NCI-H1694 treated with DMSO at 0.1 percent for 48 hours (cell line): Measurements from ENCODE around the gene PROZ.

Source experiments
- DNase-seq: peaks from one replicate; lab custom pipeline; 2025; lab: John Stamatoyannopoulos, UW

Gene PROZ

DNA sequence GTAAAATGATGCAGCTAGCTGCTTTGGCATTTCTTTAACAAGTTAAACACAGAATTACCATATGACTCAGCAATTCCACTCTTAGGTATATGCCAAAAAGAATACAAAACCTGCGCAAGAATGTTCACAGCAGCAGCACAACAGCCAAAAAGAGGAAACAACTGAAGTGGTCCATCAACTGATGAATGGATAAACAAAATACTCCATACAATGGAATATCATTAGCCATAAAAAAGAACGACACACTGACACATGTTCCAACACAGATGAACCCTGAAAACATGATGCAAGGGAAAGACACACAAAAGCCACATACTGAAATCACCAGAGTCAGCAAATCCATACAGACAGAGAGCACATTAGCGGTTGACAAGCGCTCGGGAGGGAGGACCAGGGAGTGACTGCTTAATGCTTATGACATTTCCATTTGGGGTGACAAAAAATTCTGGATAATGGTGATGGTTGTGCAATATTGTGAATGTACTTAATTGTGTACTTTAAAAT lies 47.0 kb downstream of the PROZ start:
- no peak for DNase-seq

DNA sequence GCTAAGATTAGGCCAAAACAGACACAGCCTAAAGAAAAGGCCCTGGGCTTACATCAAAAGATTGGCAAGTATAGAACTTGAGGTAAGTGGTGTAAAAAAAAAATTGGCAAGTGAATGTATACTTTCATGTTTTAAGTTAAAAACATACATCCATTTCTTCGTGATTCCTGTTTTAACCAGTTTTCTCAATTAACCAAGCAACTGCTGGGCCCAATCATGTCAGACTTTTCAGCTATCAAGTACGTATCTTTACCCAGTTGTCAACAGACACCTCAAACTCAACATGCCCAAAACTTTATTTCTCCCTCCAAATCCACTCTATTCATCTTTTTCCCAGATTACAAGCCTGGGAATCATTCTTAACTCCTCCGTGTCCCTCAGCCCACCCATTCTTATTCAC lies 49.0 kb downstream of the PROZ start:
- DNase-seq, result no peak

DNA sequence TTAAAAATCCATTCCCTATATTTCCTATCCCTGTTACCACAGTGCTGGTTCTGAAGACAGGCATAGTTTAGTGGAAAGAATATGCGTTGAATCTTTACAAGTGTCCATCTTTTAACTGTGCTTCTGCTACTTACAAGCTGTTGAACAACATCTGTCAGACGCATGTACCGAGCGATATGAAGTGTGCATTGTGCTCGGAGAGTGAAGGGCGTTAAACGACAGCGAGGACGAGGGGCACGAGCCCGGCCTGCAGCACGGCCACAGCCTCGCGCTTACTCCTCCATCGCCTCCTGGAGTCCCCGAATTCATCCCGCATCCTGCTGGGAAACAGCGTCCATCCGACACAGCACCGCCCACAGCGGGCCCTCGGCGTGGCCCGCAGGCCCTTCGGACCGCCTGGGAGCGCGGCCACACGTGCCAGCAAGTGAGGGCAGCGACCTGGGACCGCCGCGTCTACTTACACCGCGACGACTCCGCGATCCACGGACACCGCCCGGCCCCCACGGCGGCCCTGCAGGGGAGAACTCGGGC lies 49.5 kb downstream of the PROZ start:
- DNase-seq, result no peak

DNA sequence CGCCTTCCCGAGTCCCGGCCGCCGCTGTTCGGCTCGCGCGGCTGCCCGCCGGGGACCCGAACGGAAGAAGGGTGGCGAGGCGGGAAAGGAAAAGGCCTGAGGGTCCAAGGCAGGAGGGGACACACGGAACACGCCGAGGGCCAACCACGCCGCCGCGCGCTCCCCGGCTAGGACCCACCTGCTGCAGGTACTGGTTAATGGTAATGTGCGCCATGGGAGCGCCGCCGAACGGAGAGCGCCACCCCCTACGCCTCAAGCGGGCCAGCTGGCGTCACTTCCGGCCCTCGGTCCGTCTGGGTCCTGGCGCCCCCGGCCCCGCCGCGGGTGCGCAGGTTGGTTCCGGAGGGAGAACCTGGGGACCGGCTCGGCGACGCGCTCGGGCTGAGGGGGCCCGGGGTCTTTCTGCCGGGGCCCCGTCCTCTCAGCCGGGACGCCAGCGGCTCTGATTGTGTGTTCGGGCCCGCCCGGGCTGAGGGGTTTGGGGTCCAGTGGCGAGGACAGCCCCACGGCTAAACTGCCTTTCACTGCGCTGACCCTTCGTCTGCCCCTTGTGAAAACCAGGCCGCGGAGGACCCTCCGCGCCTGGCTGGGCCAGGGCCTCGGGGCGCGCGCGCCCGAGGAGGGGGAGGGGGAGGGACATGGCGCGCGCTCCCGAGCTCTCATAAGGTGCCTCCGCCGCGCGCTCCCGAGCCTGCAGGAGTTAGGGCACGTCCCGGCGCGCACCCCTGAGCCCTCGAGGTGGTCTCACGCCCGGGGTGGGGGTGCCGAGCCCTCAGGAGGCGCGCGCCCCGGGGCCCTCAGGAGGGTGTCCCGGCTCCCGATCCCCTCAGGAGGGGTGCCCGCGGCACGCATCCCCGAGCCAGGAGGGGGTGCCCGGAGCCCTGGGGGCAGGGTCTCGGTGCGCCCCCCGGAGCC lies 50.2 kb downstream of the PROZ start, which contains the start of gene PCID2:
Gene PCID2, minus strand, starts transcription at position 249 of the 915 bp plus-strand sequence. Its CDS starts 35 bp downstream, at position 214.
- DNase-seq, result peak; percentile 79

DNA sequence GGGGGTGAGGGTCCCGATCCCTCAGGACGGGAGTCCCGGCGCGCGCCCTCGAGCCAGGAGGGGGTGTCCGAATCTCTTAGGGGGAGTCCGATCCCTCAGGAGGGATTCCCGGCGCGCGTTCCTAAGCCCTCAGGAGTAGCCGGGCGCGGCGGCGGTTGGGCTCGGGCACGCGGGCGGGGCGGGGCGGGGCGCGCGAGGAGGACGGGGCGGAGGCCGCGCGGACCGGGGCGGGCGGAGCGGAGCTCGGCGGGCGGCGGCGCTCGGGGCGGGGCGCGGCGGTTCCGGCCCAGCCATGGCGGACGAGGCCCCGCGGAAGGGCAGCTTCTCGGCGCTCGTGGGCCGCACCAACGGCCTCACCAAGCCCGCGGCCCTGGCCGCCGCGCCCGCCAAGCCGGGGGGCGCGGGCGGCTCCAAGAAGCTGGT lies 50.9 kb downstream of the PROZ start, which contains the start of gene CUL4A:
Gene CUL4A, plus strand, starts transcription at position 278 of the 423 bp plus-strand sequence. Its CDS starts 15 bp downstream, at position 293.
- DNase-seq, result peak; percentile 39

DNA sequence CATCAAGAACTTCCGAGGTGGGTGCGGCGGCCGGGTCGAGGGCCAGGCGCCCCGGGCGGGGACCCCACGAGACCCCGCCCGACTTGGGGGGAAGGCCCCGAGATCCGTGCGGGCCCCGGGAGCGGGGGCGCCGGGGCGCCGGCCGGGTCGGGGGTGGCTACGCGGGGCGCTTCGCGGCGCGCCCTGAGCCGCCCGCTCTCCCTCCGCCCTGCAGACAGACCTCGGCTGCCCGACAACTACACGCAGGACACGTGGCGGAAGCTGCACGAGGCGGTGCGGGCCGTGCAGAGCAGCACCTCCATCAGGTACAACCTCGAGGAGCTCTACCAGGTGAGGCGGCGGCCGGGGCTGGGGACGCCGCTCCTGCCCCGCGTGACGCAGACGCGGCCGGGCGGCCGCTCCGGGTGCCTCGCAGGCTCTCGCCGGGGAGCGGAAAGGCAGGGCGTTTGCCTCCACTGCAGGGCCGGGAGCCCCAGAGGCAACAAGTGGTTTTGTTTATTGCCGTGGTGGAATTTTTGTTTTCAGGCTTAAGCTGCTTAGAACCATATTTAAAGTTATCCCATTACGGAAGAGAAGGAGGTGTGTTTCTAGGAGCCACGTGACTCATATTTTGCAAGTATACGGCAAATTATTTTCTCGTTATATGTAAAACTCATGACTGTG lies 51.4 kb downstream of the PROZ start:
- DNase-seq, result no peak

DNA sequence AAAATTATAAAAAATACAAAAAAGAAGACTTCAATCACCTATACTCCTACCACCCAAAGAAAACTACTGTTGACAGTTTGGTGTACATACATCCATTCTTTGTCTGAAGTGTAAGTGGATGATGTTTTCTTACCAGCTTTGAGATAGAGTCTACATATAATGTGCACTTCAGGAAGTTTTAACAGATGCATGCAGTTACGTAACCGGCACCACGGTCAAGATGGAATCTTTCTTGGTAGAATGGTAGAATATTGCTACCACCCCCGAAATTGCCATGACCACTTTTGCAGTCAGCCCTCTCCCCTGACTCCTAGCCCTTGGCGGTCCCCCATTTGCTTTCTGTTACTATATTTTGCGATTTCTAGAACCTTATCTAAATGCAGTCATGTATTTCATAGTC lies 52.4 kb downstream of the PROZ start:
- no peak for DNase-seq

DNA sequence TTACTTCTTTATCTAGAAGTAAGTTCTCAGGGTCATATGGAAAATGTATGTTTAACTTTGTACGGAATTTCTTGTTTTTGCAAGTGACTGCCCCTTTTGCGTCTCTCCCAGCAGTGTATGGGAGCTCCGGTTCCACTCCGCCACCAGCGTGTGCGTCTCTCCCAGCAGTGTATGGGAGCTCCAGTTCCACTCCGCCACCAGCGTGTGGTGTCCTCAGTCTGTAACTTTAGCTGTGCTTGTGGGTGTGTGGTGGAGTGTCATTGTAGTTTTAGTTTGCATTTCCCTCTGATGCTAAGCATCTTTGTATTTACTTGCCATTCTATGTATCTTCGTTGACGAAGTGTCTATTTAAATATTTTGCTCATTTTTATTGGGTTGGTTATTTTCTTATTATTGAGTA lies 53.3 kb downstream of the PROZ start:
- no peak for DNase-seq

DNA sequence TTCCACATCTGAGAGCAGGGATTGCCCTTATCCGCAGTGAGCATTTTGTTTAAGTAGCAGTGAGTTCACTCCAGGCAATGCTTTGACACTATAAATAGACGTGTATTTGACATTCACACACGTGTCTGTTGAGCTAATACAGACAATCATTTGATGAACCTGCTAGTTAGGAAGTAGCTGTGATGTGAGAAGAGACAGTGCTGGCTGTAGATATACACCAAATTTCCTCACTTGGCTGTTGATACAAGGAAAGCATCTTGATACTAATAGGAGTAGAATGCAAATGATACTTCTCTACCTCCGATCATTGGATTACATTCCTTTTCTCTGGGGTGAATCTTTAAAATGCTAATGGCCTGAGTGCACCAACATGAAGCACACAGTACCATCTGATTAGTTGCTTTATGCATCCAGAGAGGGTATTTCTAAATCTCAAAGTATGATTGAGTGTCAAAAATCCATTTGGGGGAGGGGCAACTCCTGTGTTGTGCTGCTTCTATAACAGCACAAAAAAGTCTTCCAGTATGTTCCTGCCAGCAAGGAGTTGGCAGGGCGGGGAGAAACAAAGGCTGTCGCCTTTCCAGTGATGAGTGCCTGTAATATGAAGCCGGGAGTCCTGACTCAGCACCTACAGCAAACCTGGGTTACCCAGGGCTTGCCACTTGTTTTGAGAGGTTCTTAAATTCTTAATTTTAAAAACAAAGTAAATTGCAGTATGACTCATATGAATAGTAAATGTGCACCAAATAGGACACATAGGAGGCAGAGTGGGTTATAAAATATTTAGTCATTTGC lies 58.0 kb downstream of the PROZ start:
- no peak for DNase-seq

DNA sequence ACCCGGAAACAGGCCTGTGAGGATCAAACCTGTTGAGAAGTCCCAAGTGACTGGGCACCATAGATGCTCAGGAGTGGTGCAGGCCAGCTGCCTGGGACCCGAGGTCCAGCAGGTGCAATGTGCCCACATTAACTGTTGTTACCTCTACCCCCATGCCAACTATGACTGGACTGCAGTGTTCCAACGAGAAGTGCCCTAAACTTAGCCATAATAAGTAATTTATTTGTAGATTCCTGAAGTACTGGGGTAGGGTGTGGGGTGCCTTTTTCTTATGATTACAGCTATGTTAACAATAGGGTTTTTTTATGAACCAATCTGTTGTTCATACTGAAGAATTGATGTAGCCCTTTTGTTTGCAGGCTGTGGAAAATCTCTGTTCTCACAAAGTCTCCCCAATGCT lies 60.1 kb downstream of the PROZ start:
- no peak for DNase-seq

DNA sequence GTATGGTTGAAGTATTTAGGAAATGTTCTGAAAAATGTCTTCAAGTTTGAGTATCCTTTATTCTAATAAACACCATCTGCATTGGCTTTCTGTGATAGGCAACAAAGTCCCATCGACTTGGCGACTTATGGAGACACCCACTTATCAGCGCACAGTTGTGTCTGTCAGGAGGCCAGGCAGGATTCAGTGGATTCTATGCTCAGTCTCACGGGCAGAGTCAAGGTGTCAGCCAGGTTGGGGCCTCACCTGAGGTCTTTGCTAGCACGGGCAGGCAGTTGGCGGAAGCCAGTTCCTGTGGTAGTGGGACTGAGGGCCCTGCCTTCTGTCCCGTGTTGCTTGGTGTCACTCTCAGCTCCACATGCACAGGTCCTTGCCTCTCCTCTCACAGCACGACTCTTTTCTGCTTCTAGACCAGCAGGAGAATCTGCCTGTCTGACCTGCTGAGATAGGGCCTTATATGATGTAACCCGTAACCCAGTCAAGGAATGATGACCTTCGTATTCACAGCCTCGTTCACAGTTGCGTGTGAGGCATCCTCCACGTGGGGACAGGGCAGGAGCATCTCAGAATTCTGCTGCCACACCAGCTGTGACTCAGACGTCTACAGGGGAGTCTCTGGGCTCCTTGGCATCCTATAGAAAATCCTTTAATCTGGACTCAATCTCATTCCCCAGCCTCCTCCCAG lies 61.0 kb downstream of the PROZ start:
- no peak for DNase-seq

DNA sequence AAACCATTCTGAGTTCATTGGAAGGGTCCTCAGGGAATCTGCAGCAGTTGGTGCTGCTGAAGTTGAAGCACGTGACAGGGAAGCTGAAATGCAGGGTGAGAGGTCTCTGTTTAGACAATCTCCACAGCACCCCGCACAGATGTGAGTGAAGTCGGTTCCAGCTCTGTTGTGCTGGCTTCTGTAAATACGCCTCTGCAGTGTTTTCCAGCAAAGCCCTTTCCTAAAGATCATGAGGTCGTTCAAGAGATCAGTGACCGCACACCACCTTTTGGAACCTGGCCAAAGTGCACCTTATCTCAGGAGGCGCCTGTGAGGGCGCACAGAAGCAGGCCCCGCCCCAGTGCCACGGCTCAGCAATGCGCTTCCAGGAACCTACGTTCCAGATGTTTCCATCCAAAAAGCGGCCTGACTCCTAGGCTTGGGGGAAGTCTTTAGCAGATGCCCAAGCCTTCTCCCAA lies 61.7 kb downstream of the PROZ start:
- DNase-seq, result no peak

DNA sequence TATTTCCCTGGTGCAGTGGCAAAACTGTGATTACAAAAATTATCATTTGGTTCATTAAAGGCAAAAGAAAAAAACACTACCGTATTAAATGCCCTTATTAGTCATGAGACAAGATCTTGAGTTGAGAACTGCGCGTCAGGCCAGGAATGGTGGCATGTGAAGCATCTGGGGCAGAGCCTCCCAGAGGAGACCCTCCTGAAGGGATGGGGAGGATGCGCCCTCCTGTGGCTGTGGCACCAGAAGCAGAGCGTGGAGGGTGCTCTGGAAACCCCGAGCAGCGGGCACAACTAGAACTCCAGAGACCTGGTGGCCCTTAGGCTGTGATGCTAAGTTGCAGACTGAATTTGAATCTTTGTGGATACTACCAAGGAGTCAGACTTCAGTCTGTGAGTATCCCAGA lies 62.4 kb downstream of the PROZ start:
- DNase-seq, result no peak
